GM21367 (cell line): ENCODE results near the gene TNFRSF6B.
"Not testable (repeated sequence)": the region's sequence is repeated elsewhere in the genome, so short reads cannot be mapped to it uniquely, and the experiment has no call there.

Source experiments
- ATAC-seq: cut with Tn5 transposase; IDR thresholded peaks from one replicate; pipeline ENCODE4 v1.9.1; 2021; ENCODE audit not compliant: unreplicated experiment

TNFRSF6B gene

DNA sequence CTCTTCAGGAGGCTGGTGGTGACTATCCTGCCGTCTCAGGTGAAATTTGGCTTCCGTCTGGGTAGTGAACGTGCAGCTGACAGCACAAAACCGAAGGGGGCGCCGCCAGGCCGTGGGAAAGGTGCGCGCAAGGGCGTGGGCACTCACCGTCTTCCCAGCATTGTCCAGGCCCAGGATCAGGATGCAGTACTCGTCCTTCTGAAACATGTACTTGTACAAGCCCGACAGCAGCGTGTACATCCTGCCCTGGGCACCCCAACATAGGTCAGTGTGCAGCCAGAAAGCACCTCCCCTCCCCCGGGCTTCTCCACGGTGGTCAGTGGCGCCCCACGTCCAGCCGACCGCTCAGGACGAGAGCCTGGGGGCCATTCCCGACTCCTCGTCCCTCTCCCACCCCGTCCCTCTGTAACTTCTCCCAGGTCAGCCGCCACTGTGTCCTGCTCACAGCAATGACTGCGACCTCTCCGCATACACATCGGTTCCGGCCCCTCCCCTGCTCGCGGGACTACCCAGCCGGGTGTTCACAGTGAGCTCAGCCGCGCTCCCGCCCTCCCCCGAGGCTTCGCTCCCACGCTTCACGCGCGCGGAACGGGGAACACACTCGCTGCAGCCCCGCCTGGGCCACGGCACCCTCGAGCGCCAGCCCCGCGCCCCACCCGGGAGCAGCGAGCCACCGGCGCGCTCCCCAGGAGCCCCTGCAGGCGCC is 10.6 kb downstream of the TNFRSF6B start:
- ATAC-seq = peak; percentile 14

- ATAC-seq = peak; percentile 50
These were observed 11.3 kb downstream of the TNFRSF6B start, which contains the start of the genes ARFRP1 and ZGPAT for GRCh38 chr20:63707558-63708300. Gene ARFRP1, minus strand, starts transcription at chr20:63707976. Its CDS starts 885 bp downstream, at chr20:63707091. Gene ZGPAT, plus strand, starts transcription at chr20:63708039. Its CDS starts 542 bp downstream, at chr20:63708581.

DNA sequence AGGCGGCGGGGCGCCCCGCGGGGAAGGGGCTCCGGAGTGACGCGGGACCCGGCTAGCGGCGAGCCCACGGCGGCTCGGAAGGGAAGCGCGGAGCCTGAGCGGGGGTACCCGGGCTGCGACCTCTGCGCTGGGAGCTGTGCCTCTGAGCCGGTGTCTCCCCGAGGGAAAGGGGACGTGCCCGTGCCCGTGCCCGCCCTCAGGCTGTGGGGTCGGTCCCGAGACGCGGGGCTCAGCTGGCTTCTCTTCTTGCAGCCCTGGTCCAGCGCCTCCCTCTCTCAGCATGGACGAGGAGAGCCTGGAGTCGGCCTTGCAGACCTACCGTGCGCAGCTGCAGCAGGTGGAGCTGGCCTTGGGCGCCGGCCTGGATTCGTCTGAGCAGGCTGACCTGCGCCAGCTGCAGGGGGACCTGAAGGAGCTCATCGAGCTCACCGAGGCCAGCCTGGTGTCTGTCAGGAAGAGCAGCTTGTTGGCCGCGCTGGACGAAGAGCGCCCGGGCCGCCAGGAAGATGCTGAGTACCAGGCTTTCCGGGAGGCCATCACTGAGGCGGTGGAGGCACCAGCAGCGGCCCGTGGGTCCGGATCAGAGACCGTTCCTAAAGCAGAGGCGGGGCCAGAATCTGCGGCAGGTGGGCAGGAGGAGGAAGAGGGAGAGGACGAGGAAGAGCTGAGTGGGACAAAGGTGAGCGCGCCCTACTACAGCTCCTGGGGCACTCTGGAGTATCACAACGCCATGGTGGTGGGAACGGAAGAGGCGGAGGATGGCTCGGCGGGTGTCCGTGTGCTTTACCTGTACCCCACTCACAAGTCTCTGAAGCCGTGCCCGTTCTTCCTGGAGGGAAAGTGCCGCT is 12.1 kb downstream of the TNFRSF6B start:
- ATAC-seq = peak; percentile 10

GRCh38 chr20:63709149-63709527 is 12.7 kb downstream of the TNFRSF6B start:
- no peak for ATAC-seq

DNA sequence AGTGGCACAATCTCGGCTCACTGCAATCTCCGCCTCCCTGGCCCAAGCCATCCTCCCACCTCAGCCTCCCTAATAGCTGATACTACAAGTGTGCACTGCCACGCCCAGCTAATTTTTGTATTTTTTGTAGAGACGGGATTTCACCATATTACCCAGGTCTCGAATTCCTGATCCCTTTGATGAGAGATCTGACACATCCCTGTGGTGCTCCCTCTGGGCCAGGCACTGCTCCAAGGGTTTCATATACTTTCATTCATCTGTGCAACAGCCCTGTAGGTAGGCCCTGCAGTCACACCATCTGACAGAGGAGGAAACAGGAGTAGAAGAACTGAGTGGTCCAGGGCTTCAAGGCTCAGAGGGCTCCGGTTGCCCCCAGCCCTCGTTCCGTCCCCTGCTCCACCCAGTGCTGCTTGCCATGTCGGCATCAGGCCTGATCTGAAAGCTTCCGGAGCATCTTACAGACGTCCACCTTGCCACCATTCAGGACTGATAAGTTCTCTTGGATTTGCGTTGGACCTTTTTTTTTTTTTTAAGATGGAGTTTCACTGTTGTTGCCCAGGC is 14.7 kb downstream of the TNFRSF6B start:
- no peak for ATAC-seq

DNA sequence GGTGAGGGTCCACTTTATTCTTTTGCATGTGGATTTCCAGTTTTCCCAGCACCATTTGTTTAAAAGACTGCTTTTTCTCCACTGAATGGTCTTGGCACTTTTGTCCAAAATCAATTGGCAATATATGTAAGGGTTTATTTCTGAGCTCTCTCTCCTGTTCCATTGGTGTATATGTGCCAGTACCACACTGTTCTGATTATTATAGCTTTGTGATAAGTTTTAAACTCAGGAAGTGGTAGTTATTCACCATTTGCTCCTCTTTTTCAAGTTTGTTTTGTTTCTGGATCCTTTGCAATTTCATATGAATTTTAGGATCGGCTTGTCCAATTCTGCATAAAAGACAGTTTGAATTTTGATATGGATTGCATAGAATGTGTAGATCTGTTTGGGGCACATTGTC is 15.7 kb downstream of the TNFRSF6B start:
- ATAC-seq = no peak

DNA sequence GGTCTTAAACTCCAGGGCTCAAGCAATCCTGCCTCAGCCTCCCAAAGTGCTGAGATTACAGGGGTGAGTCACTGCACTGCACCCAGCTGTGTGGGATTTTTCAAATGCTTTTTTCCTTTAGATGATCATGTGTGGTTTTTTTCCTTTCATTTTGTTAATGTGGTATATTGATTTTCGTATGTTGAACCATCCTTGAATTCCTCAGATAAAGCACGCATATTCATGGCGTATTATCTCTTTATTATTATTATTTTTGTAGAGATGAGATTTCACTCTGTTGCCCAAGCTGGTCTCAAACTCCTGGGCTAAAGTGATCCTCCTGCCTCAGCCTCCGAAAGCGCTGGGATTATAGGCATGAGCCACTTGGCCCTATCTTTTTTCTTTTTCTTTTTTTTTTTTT is 18.4 kb downstream of the TNFRSF6B start:
- ATAC-seq = no peak

- ATAC-seq = no peak
These were observed 22.5 kb downstream of the TNFRSF6B start for GRCh38 chr20:63718996-63719395.

DNA sequence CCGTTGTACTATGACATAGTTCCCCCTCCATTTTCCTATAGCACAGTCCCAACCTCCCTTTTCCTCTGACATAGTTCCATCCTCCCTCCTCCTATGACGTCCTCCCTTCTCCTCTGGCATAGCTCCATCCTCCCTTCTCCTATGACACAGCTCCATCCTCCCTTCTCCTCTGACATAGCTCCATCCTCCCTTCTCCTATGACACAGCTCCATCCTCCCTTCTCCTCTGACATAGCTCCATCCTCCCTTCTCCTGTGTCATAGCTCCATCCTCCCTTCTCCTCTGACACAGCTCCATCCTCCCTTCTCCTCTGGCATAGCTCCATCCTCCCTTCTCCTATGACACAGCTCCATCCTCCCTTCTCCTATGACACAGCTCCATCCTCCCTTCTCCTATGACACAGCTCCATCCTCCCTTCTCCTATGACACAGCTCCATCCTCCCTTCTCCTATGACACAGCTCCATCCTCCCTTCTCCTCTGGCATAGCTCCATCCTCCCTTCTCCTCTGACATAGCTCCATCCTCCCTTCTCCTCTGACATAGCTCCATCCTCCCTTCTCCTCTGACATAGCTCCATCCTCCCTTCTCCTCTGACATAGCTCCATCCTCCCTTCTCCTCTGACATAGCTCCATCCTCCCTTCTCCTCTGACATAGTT is 26.6 kb downstream of the TNFRSF6B start:
- ATAC-seq = not testable (repeated sequence)

GRCh38 chr20:63730189-63730733 is 33.8 kb downstream of the TNFRSF6B start:
- not testable (repeated sequence) for ATAC-seq

- no peak for ATAC-seq
These were observed 35.0 kb downstream of the TNFRSF6B start for GRCh38 chr20:63731410-63731809.

DNA sequence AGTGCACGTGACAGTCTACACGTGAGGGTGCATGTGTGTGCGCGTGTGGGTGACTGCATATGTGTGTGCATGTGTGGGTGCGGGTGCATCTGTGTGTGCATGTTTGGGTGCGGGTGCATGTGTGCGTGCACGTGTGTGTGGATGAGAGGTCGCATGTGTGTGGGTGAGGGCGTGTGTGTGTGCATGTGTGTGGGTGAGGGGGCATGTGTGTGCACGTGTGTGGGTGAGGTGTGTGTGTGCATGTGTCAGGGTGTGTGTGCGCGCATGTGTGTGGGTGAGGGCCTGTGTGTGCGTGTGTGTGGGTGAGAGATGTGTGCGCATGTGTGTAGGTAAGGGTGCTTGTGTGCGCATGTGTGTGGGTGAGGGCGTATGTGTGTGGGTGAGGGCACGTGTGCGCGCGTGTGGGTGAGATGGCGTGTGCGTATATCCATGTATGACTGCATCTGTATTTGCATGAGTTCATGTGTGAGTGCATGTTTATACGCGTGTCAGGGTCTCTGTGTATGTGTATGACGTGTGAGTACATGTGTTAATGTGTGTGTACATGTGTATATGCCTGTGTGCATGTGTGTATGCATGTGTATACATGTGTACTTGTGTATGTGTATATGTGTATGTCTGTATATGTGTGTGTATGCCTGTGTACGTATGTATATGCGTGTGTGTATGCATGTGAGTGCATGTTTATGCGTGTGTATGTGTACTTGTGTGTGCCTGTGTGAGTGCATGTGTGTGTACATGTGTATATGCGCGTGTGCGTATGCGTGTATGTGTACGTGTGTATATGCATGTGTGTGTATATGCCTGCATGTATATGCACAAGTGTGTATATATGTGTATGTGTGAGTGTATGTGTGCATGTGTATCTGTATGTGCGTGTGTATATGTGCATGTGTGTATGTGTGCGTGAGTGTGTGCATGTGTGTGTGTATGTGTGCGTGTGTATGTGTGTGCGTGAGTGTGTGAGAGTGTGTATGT is 36.0 kb downstream of the TNFRSF6B start:
- no peak for ATAC-seq

DNA sequence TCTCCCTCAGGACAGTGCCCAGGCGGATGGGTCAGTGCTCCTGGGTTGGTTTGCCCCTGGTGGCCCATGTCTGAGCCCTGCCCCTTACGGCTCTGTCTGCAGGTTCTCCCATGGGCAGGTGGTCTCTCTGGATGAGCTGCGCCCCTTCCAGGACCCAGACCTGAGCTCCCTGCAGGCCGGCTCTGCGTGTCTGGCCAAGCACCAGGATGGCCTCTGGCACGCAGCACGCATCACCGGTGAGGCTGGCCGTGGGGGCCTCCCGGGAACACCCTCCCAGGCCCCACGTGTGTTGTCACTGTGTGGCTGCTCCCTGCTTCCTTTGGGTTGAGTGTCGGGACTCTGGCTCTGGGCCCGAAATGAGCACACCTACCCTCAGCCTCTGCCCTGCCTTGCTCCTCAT is 36.7 kb downstream of the TNFRSF6B start:
- no peak for ATAC-seq

- ATAC-seq = no peak
These were observed 37.2 kb downstream of the TNFRSF6B start for GRCh38 chr20:63733579-63734081.

DNA sequence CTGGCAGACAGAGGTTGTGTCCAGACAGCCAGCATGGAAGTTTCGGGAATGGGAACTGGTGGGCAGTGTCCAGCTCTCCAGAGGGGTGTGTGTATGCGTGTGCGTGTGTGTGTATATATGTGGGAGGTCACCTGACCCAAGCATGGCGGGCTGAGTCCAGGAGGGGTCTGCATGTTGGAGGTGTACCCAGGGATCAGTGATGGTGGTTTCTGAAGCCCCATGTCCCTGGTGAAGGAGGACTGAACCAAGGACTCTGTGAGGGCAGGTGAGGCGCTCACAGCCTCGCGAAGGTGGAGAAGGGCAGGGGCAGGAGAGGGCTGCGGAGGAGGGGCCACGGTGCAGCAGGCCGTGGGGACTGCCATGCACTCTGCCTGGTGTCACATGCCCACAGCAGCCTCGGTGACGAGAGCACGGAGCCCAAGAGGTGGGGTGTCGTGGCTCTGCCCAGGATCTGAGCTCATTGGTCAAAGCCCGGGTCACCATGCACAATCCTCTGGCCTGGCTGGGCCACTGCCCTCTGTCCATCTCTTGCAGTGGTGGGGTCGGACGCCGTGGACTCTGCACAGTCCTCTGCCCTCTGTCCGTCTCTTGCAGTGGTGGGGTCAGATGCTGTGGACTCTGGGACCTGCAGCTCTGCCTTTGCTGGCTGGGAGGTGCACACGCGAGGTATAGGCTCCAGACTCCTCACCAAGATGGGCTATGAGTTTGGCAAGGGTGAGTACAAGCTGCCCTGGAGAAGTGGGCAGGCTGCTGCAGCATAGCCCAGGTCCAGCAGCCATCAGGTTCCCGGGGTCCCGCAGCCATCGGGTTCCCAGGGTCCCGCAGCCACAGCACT is 37.9 kb downstream of the TNFRSF6B start:
- ATAC-seq = no peak

- no peak for ATAC-seq
These were observed 38.8 kb downstream of the TNFRSF6B start for GRCh38 chr20:63734946-63735858.
